NCI-H1436 (cell line): ENCODE results near the gene TPRG1.

ENCODE experiments used
- DNase-seq: peaks from one replicate; lab custom pipeline; 2025; lab: John Stamatoyannopoulos, UW

TPRG1 gene

DNA sequence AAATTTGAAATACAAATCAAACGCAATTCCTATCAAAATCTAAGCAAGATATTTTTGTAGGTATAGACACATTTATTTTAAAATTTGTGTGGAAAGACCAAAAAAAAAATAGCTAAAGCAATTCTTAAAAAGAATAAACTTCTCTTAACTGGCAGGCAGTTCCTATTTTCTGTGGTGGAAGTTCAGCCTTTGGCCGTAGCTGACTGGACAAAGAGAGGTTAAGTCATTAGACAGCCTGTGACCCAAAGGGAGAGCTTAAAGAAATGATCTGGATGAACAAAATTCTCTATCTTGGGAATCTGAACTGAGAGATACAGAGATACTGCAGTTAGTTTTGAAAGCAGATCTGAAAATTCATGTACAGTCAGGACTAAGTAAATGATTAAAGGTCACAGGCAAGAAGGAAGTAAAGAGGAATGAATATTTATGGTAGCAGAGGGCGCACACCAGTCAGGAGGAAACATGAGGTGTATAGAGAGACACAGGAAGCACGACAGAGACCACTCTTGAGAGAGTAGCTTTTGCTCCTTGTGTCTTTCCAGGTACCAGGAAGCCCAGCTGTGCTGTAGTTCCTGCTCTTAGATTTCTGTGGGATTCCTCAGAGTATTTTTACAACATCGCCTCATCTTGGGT, 57.5 kb downstream of the TPRG1 start:
- DNase-seq, result no peak

DNA sequence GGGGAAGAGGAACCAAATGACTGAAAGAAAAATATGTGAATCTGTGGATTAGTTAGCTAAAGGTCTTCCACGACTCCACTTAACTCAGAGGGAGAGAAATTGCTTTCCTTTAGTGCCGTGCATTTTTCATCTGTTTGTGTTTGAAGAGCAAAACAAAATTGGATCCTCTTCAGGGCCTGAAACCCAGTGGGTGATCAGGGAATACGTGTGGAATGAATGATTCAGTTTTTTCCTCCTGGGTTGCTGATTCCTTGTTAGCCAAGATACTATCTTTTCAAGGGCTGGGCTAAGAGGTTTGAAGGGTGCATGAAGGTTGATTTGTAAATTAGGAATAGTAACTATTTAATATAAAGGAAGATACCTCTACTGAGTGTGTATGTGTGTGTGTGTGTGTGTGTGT, 61.0 kb downstream of the TPRG1 start:
- no peak for DNase-seq

GRCh38 chr3:189233225-189233858, 61.6 kb downstream of the TPRG1 start:
- DNase-seq, result peak; percentile 79

DNA sequence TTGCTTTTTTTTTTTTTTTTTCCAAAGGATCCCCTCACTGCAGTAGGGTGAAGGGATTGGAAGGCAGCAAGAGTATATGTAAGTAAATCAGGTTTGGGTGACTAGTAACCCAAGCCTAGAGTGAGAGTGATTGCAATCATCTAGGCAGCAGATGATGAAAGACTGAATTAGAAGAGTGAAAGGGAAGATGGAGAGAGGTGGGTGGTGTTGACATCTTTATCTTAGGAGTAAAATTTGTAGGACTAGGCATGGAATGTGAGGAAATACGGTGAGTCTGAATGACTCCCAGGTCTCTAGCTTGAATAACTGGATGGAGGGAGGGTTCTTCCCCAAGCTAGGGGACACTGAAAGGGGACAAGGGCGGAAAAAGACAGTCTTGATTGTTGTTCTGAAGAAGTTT, 63.4 kb downstream of the TPRG1 start:
- no peak for DNase-seq

GRCh38 chr3:189236352-189236751, 64.6 kb downstream of the TPRG1 start:
- DNase-seq, result no peak

- DNase-seq, result no peak
Measured at GRCh38 chr3:189237526-189237925, 65.8 kb downstream of the TPRG1 start.

- no peak for DNase-seq
Measured at GRCh38 chr3:189238071-189238470, 66.3 kb downstream of the TPRG1 start.

DNA sequence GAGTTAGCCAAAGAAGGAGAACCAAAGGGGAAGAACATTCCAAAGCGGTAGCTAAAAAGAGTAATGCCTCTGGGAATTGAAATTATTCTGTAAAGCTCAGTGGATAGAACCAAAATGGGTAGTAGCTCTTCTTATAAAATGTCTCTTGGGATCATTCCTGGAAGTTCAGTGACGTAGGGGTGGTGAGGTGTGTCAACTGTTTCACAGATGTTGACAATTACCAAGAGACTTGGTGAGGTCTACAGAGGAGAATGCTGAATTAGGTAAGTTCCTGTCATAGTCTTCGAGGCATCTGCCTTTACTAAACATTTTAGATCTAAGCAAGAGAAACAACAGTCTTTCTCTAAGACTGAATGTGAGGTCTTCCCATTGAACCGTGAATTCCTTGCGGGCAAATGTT, 67.8 kb downstream of the TPRG1 start:
- no peak for DNase-seq

GRCh38 chr3:189249987-189250386, 78.2 kb downstream of the TPRG1 start:
- no peak for DNase-seq

DNA sequence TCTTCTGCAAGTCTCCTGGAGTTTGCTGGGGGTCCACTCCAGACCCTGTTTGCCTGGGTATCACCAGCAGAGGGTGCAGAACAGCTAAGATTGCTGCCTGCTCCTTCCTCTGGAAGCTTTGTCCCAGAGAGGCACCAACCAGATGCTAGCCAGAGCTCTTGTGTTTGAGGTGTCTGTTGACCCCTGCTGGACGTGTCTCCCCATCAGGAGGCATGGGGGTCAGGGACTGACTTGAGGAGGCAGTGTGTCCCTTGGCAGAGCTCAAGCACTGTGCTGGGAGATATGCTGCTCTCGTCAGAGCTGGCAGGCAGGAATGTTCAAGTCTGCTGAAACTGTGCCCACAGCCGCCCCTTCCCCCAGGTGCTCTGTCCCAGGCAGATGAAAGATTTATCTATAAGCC, 86.5 kb downstream of the TPRG1 start:
- no peak for DNase-seq

- no peak for DNase-seq
Measured at GRCh38 chr3:189260556-189261493, 89.1 kb downstream of the TPRG1 start.

DNA sequence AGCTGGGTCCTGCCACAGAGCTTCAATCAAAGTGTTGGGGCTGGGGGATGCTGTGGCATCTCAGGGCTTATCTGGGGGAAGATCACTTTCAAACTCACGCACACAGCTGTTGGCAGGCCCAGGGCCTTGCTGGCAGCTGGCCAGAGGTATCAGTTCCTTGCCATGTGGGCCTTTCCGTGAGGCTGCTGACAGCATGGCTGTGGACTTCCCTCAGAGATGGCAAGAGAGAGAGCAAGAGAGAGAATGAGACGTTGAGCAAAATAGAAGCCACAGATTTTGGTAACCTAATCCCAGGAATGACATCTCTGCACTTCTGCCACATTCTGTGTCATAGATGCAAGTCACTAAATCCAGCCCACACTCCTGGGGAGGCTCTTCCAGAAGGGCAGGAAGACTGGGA, 91.0 kb downstream of the TPRG1 start:
- DNase-seq, result no peak

- DNase-seq, result no peak
Measured at GRCh38 chr3:189267981-189268613, 96.3 kb downstream of the TPRG1 start.

- no peak for DNase-seq
Measured at GRCh38 chr3:189269365-189269764, 97.6 kb downstream of the TPRG1 start.

- peak; percentile 87 for DNase-seq
Measured at GRCh38 chr3:189270248-189270832, 98.6 kb downstream of the TPRG1 start.

- peak; percentile 71 for DNase-seq
Measured at GRCh38 chr3:189272500-189273119, 100.8 kb downstream of the TPRG1 start.

- DNase-seq, result no peak
Measured at GRCh38 chr3:189273736-189274135, 102.0 kb downstream of the TPRG1 start.

GRCh38 chr3:189275182-189275581, 103.4 kb downstream of the TPRG1 start:
- no peak for DNase-seq

GRCh38 chr3:189275852-189276251, 104.1 kb downstream of the TPRG1 start:
- no peak for DNase-seq

DNA sequence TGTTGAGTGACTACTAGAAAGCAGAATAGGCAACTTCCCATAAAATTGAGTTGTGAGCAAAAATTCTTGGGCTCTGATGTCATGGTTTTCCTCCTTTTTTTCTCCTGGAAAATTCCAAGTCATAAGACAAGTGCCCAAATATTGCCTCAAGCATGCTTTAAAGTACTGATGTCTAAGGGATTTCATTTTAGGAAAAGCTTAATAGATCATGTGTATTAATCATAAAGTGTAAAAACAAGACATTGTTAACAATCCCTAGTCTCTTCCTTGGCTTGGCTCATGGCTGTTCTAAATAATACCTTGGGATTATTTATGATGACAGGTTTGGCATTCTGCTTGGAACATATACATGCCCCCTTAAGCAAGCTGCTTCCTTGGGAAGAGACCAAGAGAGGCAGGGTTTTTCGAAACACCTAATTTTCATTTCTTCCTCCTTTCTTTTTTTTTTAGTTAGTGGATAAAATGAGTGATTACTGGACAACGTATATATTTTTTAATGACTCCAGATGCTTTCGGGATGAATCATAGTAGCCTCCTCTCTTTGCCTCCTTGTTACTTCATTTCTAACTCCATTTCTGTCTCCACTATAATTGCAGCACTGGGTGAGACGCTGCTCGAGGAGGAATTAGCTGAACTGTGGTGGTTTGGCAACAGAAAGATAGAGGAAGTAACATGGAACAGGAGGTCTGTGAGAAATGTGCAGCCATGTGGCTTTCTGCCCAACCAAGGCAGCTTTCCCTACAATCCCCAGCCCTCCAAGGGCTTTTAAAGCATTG, 104.9 kb downstream of the TPRG1 start:
- DNase-seq, result peak; percentile 73

DNA sequence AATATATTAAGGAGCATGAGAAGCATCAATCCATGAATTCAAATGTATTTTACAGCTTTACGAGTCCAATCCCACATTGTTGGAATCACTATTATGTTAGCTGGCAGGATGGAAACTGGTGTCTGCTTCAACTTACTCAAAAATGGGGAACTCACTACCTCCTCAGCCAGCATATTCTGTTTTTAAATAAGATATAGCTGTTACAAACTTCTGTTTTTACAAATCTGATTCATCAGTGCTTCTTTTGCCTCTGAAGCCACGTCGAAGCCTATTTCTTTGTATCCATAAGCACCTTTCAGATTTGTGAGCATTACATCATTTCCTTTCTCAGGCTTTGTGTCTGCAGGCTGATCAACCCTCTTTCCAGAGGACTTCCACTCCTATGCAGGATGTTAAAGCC, 105.9 kb downstream of the TPRG1 start:
- DNase-seq, result peak; percentile 51
